GM12892 (cell line): ENCODE data around the gene ANKRD37. TPM values are rescaled to one million over a fixed set of nuclear protein-coding genes. Genes with fewer than 3 reads are reported as not detected.
"Not testable (repeated sequence)": the region's sequence is repeated elsewhere in the genome, so short reads cannot be mapped to it uniquely, and the experiment has no call there.

Experiments
- DNase-seq: peaks from one replicate; pipeline ENCODE4 v3.0.0; 2011; ENCODE audit not compliant: insufficient read length
- FAIRE-seq: peaks from 2 replicates; lab custom pipeline; 2011; peaks lifted over from hg19 to GRCh38; lab: Jason Lieb, UNC
- POLR2A ChIP-seq: IDR thresholded peaks from 2 replicates; pipeline ENCODE4 v1.6.1; 2011; ENCODE audit warnings: low read depth, low read length, control low read depth
- POLR2AphosphoS5 ChIP-seq: IDR thresholded peaks from 2 replicates; pipeline ENCODE4 v1.6.1; 2011; ENCODE audit warnings: low read depth, low read length, control low read depth
- TAF1 ChIP-seq: IDR thresholded peaks from 2 replicates; pipeline ENCODE4 v1.6.1; 2011; ENCODE audit warnings: low read depth, mild to moderate bottlenecking, control low read depth, low read length, borderline replicate concordance
- polyA plus RNA-seq: library from polyadenylated mRNA; unstranded; fragments of >200 nt; gene quantifications from one replicate; pipeline ENCODE4 v1.2.1, GENCODE V29; 2012; ENCODE audit warnings: missing spikeins, inconsistent platforms; ENCODE audit not compliant: missing spikeins

The ANKRD37 gene, protein sequence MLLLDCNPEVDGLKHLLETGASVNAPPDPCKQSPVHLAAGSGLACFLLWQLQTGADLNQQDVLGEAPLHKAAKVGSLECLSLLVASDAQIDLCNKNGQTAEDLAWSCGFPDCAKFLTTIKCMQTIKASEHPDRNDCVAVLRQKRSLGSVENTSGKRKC
- polyA plus RNA-seq = 160 TPM

DNA sequence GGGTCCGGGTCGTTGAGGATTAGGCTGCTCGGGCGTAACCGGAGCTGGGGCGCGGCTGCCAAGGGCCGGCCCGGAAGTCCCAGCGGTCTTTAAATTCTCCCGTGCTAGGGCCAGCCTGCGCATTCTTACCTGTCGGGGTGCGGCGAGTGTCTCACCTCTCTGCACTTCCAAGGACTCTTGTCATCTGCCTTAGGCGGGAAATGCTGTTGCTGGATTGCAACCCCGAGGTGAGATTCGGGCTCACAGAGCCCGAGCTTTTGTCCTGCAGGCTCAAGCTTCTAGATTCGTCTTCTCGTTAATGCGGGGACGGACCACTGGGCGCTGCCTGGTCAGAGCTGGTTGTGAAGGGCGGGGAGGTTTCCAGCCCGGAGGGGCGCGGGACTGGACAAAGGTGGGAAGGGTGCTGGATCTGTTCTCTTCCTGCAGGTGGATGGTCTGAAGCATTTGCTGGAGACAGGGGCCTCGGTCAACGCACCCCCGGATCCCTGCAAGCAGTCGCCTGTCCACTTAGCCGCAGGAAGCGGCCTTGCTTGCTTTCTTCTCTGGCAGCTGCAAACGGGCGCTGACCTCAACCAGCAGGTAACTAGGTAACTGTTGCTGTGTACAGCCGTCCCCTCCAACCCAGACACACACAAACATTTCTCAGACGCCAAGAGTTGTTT is at the start of gene ANKRD37:
ANKRD37 (plus strand) TSS at position 118 of the 662 bp plus-strand sequence; CDS start at position 201, 83 bp downstream.
- no peak for DNase-seq

DNA sequence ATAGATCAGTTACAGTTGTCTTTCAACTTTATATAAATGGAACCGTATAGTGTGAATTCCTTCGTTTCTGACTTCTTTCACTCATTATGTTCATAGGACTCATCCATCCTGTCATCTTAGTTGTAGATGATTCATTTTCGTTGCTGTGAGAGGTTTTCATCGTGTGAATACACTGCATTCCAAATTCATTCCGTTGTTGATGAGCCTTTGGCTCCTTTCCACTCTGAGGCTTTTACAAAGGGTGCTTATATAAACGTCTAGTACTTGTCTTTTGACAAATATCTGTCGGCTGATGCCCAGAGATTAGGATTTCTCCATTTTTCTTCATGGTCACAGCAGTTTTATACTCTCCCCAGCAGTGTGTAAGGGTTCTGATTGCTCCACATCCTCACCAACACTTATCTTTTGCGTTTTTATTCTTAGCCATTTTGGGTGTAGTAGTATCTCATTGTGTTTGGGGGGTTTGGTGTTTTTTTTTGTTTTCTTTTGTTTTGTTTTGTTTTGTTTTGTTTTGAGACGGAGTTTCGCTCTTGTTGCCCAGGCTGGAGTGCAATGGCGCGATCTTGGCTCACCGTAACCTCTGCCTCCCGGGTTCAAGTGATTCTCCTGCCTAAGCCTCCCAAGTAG is 49.6 kb upstream of the ANKRD37 start:
- DNase-seq (no peak), FAIRE-seq (peak; percentile 42)
- TF ChIP-seq POLR2A (no peak), POLR2AphosphoS5 (no peak), TAF1 (no peak)

More for the DNA sequence above, at the start of gene ANKRD37:
- TF ChIP-seq POLR2A (peak; percentile 44; the same call in 1 of the 2 replicates), TAF1 (no peak), POLR2AphosphoS5 (no peak)
- peak; percentile 33 for FAIRE-seq

- FAIRE-seq = no peak
- DNase-seq = no peak
- no peak for TF ChIP-seq POLR2AphosphoS5
- 0 out of 2 replicates have a peak, but pooled peaks have one; percentile 13 for TF ChIP-seq POLR2A
- TF ChIP-seq TAF1 = no peak
These were observed 45.0 kb upstream of the ANKRD37 start for GRCh38 chr4:185351691-185352090.

DNA sequence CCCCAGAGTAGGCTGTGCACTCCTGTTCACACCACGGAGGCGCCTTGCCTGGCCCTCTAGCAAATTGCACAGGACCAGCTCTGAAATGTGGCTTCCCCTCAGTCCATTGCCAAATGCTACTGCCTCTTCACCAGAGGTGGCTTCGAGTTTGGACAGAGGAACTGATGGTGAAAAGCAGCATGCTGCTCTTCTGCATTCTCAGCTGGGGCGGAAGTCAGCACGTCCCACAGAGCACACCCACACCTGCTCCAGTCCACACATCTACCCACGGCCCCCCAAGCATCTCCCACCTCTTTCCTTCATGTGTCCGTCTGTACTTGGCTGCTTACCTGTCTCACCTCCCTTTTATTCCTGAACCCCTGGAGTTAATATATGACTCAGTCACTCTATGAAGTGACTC is 44.4 kb upstream of the ANKRD37 start:
- no peak for DNase-seq
- FAIRE-seq = no peak
- TF ChIP-seq TAF1 (no peak), POLR2AphosphoS5 (no peak), POLR2A (no peak)

DNA sequence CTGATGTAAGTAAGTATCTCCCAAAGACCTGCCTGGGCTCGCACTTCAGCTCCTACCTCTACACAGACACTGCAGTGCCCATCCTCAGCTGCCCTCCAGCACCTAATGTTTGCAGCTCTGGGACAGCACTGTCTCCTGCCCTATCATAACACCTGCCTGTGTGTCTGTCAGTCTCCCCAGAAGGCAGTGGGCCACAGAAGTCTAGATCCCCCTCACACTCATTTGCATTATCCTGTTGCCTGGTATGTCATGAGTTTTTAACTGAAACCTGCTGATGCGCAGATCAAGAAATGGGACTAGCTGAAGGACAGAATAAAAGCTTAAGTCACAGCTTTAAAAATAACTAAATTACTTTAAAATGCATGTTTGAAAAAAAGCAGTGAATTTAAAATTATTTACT is 43.9 kb upstream of the ANKRD37 start:
- DNase-seq = no peak
- TF ChIP-seq POLR2AphosphoS5 (no peak), POLR2A (no peak), TAF1 (no peak)
- no peak for FAIRE-seq

GRCh38 chr4:185357211-185357610 is 39.4 kb upstream of the ANKRD37 start:
- FAIRE-seq (no peak), DNase-seq (no peak)
- no peak for TF ChIP-seq TAF1
- TF ChIP-seq POLR2A = no peak
- TF ChIP-seq POLR2AphosphoS5 = no peak

DNA sequence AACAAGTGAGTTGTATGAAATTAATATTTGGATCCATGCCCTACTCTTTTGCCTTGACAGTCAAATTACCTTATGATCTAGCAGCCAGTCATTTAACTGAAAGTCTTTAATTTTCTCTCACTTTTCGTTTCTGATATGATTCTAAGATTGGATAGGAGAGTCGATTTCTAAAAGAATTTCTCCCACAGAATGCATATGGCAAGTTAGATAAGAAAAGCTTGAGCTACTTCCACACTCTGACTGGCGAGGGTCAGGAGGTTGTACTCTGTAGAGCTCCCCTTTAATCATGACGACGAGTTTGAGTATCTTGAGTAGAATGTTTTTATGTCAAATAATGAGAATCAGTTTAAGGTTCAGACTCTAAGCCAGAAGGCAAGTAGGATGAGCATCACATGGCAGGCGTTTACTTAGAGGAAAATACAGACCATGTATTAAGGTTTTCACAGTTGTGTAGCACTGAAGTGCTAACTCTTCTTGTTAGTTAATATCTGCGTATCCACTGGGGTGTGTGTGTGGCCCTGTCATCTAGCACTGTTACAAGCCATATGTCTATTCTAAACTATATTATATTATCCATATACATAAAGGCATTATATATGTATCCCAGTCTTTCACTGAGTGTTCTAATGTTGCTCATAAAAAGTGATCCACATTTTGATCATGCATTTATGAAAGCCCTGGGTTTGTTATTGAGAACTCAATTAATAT is 38.8 kb upstream of the ANKRD37 start:
- FAIRE-seq = no peak
- TF ChIP-seq POLR2A = no peak
- TF ChIP-seq POLR2AphosphoS5 = no peak
- TF ChIP-seq TAF1 = no peak
- no peak for DNase-seq

- DNase-seq = no peak
- TF ChIP-seq POLR2AphosphoS5 (no peak), TAF1 (no peak), POLR2A (no peak)
- FAIRE-seq = no peak
These were observed 38.1 kb upstream of the ANKRD37 start for GRCh38 chr4:185358514-185358913.

DNA sequence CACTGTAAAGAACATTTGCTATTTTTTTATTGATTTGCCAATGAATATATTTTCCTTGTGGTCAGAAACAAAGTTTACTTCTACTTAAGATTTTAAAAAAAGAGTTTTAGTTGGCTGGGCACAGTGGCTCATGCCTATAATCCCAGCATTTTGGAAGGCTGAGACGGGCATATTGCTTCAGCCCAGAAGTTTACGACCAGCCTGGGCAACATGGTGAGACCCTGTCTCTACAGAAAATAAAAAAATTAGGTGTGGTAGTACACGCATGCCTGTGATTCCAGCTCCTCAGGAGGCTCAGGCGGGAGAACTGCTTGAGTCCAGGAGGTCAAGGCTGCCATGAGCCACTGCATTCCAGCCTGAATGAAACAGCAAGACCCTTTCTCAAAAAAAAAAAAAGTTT is 37.7 kb upstream of the ANKRD37 start:
- no peak for TF ChIP-seq TAF1
- no peak for TF ChIP-seq POLR2AphosphoS5
- no peak for TF ChIP-seq POLR2A
- DNase-seq (no peak), FAIRE-seq (no peak)

DNA sequence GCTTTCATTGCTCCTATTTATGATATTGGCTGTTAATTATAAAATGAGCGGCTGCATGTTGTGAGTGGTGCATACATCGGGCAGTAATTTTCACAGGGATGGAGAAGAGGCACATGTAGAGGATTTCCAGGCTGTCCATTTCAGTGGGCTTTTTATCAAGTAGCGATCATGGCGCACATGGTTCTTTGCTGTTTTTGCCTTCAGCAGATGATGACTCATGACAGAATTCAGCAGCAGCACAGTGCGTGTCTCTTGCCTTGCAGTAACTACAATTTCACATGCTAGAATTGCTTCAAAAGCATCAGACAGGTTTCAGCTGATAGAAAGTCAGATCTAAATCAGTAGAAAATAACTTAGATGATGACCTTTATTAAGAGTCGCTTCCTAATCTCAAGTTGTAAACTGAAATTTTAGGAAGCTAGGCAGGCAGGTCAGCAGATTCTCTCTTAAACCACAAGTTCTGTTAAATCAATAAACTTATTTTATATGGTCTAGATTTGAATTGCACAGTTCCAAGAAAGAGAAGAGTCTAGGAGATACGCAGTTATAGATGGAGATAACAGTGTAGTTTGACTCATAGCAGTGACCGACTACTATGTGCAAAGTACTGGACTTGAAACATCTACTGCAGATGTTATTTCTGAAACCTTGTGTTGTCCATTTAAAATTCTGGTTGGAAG is 36.7 kb upstream of the ANKRD37 start:
- DNase-seq = no peak
- FAIRE-seq = no peak
- TF ChIP-seq TAF1 (no peak), POLR2AphosphoS5 (no peak), POLR2A (no peak)

DNA sequence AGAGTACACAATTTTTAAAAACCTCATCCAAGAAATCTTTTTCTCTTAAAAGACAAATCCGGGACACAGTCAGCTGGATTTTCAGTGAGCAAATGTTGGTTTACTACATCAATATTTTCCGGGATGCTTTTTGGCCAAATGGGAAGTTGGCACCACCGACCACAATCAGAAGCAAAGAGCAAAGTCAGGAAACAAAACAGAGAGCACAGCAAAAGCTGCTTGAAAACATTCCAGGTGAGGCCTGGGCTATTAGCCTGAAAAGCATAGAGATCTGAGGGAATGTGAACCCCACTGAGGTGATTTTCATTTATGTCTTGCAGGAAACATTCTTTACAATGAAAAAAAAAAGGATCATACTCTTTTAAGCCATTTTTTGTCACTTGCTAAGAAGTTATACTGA is 34.8 kb upstream of the ANKRD37 start:
- FAIRE-seq = peak; percentile 5
- no peak for TF ChIP-seq POLR2AphosphoS5
- TF ChIP-seq TAF1 = no peak
- no peak for TF ChIP-seq POLR2A
- DNase-seq = no peak

DNA sequence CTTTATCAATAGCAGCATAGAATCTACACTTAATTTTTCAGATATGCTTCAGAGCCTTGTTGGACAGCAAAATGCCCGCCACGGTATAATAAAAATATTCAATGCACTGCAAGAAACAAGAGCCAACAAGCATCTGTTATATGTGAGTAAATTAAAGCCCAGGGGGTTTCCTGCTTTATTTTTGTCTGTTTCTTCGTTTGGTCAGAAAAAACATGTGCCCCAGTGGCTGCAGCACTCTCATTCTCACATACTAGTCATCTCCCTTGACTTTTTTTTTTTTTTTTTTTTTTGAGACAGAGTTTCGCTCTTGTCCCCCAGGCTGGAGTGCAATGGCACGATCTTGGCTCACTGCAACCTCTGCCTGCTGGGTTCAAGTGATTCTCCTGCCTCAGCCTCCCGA is 34.1 kb upstream of the ANKRD37 start:
- not testable (repeated sequence) for FAIRE-seq, DNase-seq
